Heart left ventricle (tissue), 13 donors: Measurements from ENCODE around the gene ROR1.

Source experiments
- CTCF ChIP-seq, 12 donors: fragments of 200-600 bp; sonication (generic) in 4 of 12; IDR thresholded peaks; one replicate each; pipeline versions ENCODE4 v1.5.0 to v1.8.0; 2018 to 2022; ENCODE audit warnings: antibody characterized with exemption in 12 of 12, mild to moderate bottlenecking in 5 of 12
- POLR2A ChIP-seq, 2 donors: fragments of 450-650 bp; IDR thresholded peaks; one replicate each; pipeline ENCODE4 v1.6.1; 2017; ENCODE audit warnings: antibody characterized with exemption in 2 of 2, mild to moderate bottlenecking in 2 of 2, moderate library complexity in 2 of 2
- donor health status: ischemic (EF 13 %, LVEDD 7.1; RV severe dilation, severe dysfunction).
- donor health status: DM: no; HTN: yes; CAD: no.
- donor health status: DM: no; HTN: no; CAD: no.
- donor health status: ischemic (EF 25% LVEDD 6.9; RV normal size, moderate dysfunction).
- donor health status: ischemic (EF 25% LVEDD 5.7; RV mildly dilated, moderate dysfunction).
- donor health status: ischemic (EF 35%, LVEDD 5.7; RV mildly dilated, moderate dysfunction).
- donor health status: nonischemic (EF 11% LVEDD 7.7; RV severe dilation, severe dysfunction).
- donor health status: DM: yes; HTN: yes; CAD: no.
- donor health status: PGD.
- donor health status: ischemic (EF 29% LVEDD 5.4; RV normal size, mild dysfunction).
- donor health status: nonischemic (EF 23%, LVEDD 6.1; RV moderate dilation, normal function).

- no peak for TF ChIP-seq CTCF (IDR thresholded peaks at IDR 0.05)
- TF ChIP-seq POLR2A (IDR thresholded peaks at IDR 0.05), result no peak
These were observed 333.3 kb downstream of the ROR1 start for GRCh38 chr1:64107118-64107519.
